Measurements from ENCODE around the gene ADAMTS17.

ADAMTS17 gene

GRCh38 chr15:100121285-100121684 is 220.5 kb downstream of the ADAMTS17 start:
- Histone ChIP-seq H4K20me1 (ENCODE audit: insufficient read depth, low read length) (no peaks in the 10 kb centered on the region), H3K79me2 (ENCODE audit: low read length) (no peaks in the 10 kb centered on the region), H3K27ac (ENCODE audit: low read length) (no peak overlapping the region), H3K27me3 (ENCODE audit: low read depth, low read length) (no peaks in the 10 kb centered on the region), H3K4me1 (ENCODE audit: low read length) (no peaks in the 10 kb centered on the region), H3K36me3 (replicated peaks; ENCODE audit: low read depth, low read length) (no peaks in the 10 kb centered on the region), H3K9ac (ENCODE audit: low read length) (no peak overlapping the region), H2AFZ (ENCODE audit: low read depth, low read length) (no peak overlapping the region), H3K9me3 (ENCODE audit: insufficient read depth, low read length) (no peaks in the 10 kb centered on the region), H3K4me3 (ENCODE audit: low read length) (no peak overlapping the region), H3K4me2 (ENCODE audit: low read length) (no peak overlapping the region)
- TF ChIP-seq CTCF (IDR thresholded peaks at IDR 0.05; ENCODE audit: low read depth, low read length) (no peak), EZH2phosphoT487 (IDR thresholded peaks at IDR 0.05; ENCODE audit: low read depth) (no peak)

- Histone ChIP-seq H2AFZ (ENCODE audit: low read depth, low read length) (no peak overlapping the region), H3K4me3 (ENCODE audit: low read length) (no peak overlapping the region), H3K79me2 (ENCODE audit: low read length) (no peaks in the 10 kb centered on the region), H3K4me2 (ENCODE audit: low read length) (no peak overlapping the region), H3K36me3 (replicated peaks; ENCODE audit: low read depth, low read length) (no peaks in the 10 kb centered on the region), H3K9me3 (ENCODE audit: insufficient read depth, low read length) (no peaks in the 10 kb centered on the region), H3K4me1 (ENCODE audit: low read length) (no peaks in the 10 kb centered on the region), H3K27ac (ENCODE audit: low read length) (no peak overlapping the region), H3K27me3 (ENCODE audit: low read depth, low read length) (0 out of 2 replicates have a peak, but pooled peaks cover 3% of the 10 kb centered on the region), H4K20me1 (ENCODE audit: insufficient read depth, low read length) (no peaks in the 10 kb centered on the region), H3K9ac (ENCODE audit: low read length) (no peak overlapping the region)
- TF ChIP-seq EZH2phosphoT487 (IDR thresholded peaks at IDR 0.05; ENCODE audit: low read depth) (no peak), CTCF (IDR thresholded peaks at IDR 0.05; ENCODE audit: low read depth, low read length) (no peak)
Observed at GRCh38 chr15:100120111-100120510, 221.7 kb downstream of the ADAMTS17 start.

GRCh38 chr15:100118546-100118945 is 223.2 kb downstream of the ADAMTS17 start:
- Histone ChIP-seq H3K4me3 (ENCODE audit: low read length) (no peak overlapping the region), H4K20me1 (ENCODE audit: insufficient read depth, low read length) (no peaks in the 10 kb centered on the region), H2AFZ (ENCODE audit: low read depth, low read length) (no peak overlapping the region), H3K27me3 (ENCODE audit: low read depth, low read length) (peaks cover 3% of the 10 kb centered on the region; the same call in 1 of the 2 replicates), H3K4me2 (ENCODE audit: low read length) (no peak overlapping the region), H3K9ac (ENCODE audit: low read length) (no peak overlapping the region), H3K4me1 (ENCODE audit: low read length) (no peaks in the 10 kb centered on the region), H3K36me3 (replicated peaks; ENCODE audit: low read depth, low read length) (no peaks in the 10 kb centered on the region), H3K9me3 (ENCODE audit: insufficient read depth, low read length) (no peaks in the 10 kb centered on the region), H3K27ac (ENCODE audit: low read length) (no peak overlapping the region), H3K79me2 (ENCODE audit: low read length) (no peaks in the 10 kb centered on the region)
- TF ChIP-seq CTCF (IDR thresholded peaks at IDR 0.05; ENCODE audit: low read depth, low read length) (no peak), EZH2phosphoT487 (IDR thresholded peaks at IDR 0.05; ENCODE audit: low read depth) (no peak)

- TF ChIP-seq EZH2phosphoT487 (IDR thresholded peaks at IDR 0.05; ENCODE audit: low read depth): no peak
- no peak for TF ChIP-seq CTCF (IDR thresholded peaks at IDR 0.05; ENCODE audit: low read depth, low read length)
- Histone ChIP-seq H3K9ac (ENCODE audit: low read length) (no peak overlapping the region), H3K4me2 (ENCODE audit: low read length) (no peak overlapping the region), H3K27ac (ENCODE audit: low read length) (no peak overlapping the region), H3K4me3 (ENCODE audit: low read length) (no peak overlapping the region), H2AFZ (ENCODE audit: low read depth, low read length) (no peak overlapping the region), H3K4me1 (ENCODE audit: low read length) (no peaks in the 10 kb centered on the region), H3K27me3 (ENCODE audit: low read depth, low read length) (peaks cover 3% of the 10 kb centered on the region; the same call in 1 of the 2 replicates), H3K9me3 (ENCODE audit: insufficient read depth, low read length) (no peaks in the 10 kb centered on the region), H3K79me2 (ENCODE audit: low read length) (no peaks in the 10 kb centered on the region), H4K20me1 (ENCODE audit: insufficient read depth, low read length) (no peaks in the 10 kb centered on the region), H3K36me3 (replicated peaks; ENCODE audit: low read depth, low read length) (no peaks in the 10 kb centered on the region)
Observed at GRCh38 chr15:100116416-100117190, 225.2 kb downstream of the ADAMTS17 start.

All from OCI-LY3 (cell line).